ENCODE results near the gene OR13F1.
"Not testable (repeated sequence)": the region's sequence is repeated elsewhere in the genome, so short reads cannot be mapped to it uniquely, and the experiment has no call there.

OR13F1 gene, protein sequence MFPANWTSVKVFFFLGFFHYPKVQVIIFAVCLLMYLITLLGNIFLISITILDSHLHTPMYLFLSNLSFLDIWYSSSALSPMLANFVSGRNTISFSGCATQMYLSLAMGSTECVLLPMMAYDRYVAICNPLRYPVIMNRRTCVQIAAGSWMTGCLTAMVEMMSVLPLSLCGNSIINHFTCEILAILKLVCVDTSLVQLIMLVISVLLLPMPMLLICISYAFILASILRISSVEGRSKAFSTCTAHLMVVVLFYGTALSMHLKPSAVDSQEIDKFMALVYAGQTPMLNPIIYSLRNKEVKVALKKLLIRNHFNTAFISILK

DNA sequence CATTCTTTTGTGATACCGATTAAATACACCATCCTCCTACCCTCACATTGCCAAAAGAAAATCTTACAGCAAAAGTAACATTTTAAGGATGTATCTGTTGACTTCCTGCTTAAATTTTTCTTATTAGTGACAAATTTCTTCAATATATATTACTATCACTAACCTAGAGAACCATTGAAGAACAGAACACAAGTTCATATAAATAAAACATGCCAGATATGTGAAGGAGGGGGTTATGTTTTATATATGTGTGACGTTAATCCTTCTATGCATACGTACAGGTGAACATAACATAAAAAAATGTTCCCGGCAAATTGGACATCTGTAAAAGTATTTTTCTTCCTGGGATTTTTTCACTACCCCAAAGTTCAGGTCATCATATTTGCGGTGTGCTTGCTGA, at the start of gene OR13F1:
TSS of gene OR13F1 (plus strand) at position 301 of the 400 bp plus-strand sequence. CDS start at position 301, 0 bp downstream.
- no peak for DNase-seq (ENCODE audit: low spot score)

DNA sequence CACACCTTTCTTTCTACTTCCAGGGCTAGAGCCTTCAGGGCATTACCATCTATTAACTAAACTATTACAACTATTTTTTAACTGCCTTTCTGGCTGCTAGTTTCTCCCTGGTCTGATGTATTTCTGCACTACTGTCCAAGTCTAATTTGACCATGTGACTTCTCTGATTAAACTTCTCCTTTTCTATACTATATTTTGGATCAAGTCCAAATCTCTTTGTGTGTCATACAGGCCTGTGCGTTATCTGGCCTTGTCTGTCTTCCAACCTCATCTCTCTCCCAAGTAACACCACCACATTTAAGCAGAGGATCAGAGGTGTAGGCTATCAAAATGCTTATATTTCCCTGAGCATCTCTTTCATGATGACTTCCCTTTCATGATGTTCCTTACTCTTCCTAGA, 47.2 kb upstream of the OR13F1 start:
- no peak for DNase-seq (ENCODE audit: low spot score)

DNA sequence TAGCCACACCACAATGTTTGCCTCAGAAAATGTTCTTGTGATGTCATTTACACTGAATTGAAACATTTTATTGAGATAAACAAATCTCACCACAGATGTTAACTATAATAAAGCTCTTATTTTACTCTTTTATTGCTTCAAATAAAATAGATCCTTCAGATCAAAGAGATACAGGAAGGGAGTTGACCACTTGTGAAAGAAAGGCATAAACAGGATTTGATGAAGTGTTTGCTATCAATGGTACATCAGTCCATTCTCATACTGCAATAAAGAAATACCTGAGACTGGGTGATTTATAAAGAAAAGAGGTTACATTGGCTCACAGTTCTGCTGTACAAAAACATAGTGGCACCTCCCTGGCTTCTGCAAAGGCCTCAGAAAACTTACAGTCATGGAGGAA, 40.2 kb upstream of the OR13F1 start:
- no peak for DNase-seq (ENCODE audit: low spot score)

DNA sequence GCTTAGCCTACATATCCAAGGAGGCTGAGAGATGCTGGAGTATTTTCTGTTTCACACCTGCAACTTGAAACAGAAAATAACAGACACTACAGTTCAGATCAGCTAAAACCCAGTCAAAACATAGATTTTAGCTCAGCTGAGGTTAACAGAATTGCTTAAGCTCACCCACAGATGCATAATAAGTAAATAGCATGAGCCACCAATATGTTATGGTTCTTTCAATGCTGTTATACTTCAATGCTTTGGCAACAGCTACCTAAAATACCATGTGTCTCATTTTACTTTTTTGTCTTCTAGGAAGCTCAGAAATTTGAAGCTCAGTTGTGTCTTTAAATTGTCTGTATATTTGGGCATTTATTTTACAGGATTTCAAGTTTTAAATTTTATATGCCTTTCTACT, 35.8 kb upstream of the OR13F1 start:
- DNase-seq (ENCODE audit: low spot score) = no peak

DNA sequence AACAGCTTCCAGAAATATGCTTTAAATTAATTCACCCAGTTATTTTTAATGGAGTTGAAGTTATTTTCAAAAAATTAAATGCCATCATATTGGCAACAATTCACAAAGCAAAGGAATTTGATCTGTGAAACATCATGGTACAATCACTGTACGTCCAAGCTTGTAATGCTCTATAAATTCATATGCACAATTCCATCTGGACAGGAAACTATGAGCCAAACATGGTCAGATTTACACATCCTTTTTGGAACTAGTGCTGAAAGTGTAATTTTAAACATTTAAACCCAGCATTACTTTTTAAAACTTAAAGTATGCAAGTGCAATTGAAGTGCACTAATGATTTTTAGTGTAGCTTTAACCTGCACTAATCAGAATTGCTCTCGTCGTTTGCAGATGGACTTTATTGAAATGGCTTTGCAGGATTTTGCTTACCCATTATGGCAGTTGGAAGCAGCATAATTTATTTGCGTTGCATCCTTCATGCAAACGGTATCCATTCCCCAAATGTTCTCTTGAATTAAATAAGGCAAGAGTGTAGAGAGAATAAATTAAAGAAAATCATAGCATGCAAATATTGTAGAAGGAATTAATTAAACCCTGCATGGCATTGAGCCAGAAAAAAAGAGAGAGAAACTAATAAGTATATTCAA, 21.0 kb upstream of the OR13F1 start:
- DNase-seq (ENCODE audit: low spot score) = no peak

DNA sequence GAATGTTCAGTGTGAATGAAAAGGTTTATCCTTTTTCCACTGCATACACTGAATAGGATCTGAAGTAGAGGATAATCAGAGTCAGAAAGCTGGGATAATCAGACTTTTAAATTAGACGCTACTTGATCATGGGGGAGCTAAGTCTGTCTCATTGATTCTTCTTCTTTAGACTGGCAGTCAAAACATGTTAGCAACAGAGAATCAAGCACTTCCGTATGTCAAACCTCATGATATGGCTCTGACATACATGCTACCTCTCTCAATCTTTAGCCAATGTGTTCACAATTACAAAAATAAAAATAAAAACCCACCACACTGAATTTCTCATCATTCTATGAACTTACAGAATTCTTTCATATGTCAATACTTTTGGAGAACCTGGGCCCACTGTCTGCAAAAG, 19.0 kb upstream of the OR13F1 start:
- DNase-seq (ENCODE audit: low spot score) = no peak

DNA sequence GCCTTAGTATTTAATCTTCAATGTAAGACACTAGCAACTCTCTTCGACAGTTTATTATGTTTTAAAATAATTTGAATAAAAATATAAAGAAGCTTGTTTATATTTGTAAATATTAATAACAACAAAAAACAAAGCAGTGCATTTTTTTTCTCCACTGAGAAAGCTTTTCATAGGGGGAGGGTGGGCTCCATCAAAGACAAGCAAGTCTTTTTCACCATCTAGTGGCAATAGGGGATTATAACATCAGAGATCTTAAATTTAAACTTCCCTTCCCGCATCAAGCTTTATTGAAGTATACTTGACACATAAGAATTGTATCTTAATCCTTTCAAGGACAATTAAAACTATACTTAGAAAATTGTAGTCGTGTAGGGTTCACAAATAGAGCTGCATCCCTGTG, 9.3 kb upstream of the OR13F1 start:
- DNase-seq (ENCODE audit: low spot score) = no peak

DNA sequence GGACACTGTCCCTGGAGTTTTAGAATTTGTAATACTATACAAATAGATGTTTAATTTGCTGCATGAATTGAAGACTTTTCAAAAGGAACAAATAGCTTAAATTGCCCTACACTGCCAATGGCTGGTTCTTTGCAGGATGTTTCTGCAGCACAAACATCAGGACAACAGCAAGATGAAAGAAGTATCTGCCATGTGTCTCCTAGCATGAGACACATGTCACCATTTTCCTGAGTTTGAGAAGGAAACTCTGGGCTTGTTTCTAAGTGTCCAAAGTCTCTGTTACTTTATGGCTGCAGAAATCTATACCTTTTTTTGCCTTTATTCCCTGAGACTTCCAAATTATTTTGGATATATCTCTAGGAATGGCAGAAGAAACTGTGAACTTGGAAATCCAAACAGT, 623 bp upstream of the OR13F1 start:
- no peak for DNase-seq (ENCODE audit: low spot score)

DNA sequence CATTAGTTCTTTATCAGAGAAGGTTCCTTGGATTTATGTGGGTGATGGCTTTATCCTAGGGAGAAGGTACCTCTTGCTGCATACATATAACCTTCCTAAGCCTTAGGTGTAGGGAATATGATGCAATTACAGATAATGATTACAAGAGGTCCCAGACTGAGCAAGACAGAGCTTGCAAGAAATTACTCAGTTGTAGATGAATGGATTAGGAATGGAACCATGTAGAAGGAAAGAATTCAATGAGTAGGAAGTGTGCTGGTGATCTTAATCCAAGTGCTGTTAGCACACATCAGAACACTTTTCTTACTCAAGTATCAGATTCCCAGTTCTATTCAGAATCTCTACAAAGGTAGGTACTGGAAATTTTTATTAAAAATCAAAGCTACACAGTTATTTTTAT, 2.5 kb downstream of the OR13F1 start:
- no peak for DNase-seq (ENCODE audit: low spot score)

DNA sequence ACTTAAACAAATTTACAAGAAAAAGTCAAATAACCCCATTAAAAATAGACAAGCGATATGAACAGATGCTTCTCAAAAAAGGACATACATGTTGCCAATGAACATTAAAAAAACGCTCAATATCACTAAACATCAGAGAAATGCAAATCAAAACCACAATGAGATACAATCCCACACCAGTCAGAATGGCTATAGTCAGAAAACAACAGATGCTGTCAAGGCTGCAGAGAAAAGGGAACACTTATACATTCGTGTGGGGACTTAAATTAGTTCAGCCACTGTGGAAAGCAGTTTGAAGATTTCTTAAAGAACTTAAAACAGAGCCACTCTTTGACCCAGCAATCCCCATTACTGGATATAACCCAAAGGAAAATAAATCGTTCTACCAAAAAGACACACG, 10.8 kb downstream of the OR13F1 start:
- no peak for DNase-seq (ENCODE audit: low spot score)

DNA sequence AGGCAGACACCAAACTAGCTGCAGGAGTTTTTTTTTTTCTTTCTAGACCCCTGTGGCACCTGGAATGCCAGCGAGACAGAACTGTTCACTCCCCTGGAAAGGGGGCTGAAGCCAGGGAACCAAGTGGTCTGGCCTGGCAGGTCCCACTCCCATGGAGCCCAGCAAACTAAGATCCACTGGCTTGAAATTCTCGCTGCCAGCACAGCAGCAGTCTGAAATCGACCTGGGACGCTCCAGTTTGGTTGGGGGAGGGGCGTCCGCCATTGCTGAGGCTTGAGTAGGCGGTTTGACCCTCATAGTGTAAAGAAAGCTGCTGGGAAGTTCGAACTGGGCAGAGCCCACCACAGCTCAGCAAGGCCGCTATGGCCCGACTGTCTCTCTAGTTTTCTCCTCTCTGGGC, 16.2 kb downstream of the OR13F1 start:
- not testable (repeated sequence) for DNase-seq (ENCODE audit: low spot score)

DNA sequence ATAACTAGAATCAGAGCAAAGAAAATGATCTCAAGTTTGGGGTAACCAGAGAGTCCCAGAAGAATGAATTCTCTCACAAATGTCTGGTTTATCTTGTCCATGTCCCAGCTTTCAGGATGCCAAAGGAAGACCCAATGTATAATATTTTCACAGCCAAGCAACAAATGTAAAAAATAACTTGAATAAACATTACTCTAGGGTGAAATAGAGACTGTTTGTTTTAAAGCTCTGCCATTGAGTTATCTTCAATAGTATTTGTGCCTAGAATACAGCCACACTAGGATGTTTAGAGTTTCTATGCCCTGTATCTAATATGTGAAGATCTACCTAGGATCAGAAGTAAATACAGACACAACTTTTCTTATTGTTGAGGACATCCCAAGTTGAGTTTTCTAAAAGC, 23.0 kb downstream of the OR13F1 start, which contains the start of gene OR13C4:
TSS of gene OR13C4 (minus strand) at position 101 of the 400 bp plus-strand sequence. CDS start at position 101, 0 bp downstream.
- no peak for DNase-seq (ENCODE audit: low spot score)

DNA sequence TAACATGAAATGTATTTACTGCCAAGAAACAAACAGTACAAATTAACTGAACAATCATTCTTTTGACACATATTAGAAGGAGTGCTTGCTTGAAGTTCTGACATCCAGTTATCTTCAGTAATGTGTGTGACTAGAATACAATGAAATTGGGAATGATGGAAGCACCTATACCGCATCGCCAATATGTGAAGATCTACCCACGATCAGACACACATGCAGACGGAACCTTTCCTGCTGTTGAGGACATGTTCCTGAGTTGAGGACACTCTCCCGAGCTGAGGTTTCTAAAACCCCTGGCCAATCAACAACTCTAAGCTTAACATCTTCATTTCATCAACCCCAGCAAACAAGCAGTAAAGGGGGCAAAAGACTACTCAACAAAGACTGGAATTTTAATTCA, 32.7 kb downstream of the OR13F1 start, which contains the start of gene OR13C3:
TSS of gene OR13C3 (minus strand) at position 101 of the 400 bp plus-strand sequence. CDS start 133 bp downstream, outside the sequence.
- no peak for DNase-seq (ENCODE audit: low spot score)

DNA sequence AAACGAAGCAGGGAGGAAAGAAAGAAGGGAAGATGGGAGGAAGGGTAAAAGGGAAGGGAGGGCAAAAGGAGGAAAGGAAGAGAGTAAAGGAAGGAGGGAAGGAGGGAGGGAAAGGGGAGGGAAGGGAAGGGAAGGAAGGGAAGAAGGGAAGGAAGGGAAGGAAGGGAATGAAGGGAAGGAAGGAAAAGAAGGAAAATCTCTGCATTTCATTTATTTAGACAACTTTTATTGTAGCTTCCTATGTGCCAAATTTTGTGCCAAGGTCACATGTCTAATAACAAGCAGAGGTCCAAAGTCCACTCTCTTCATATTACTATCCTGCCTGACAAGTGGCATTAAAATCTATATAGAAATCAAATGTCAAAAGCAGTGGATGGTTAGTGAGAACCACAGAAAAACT, 35.2 kb downstream of the OR13F1 start:
- DNase-seq (ENCODE audit: low spot score) = no peak

DNA sequence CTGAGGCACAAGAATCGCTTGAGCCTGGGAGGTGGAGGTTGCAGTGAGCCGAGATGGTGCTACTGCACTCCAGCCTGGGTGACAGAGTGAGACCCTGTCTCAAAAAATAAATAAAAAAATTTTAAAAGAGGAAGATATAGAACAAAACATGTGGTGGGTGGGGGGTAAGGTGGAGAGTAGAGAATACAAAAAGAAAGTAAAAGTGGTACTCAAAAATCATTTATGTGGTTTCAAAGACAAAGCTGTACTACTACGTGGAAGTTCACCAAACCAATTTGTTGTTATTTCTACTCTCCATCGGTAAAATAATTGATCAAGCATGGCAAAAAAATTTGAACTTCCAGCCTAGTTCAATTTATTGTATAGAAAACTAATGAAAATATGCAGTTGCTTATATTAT, 40.6 kb downstream of the OR13F1 start:
- no peak for DNase-seq (ENCODE audit: low spot score)

DNA sequence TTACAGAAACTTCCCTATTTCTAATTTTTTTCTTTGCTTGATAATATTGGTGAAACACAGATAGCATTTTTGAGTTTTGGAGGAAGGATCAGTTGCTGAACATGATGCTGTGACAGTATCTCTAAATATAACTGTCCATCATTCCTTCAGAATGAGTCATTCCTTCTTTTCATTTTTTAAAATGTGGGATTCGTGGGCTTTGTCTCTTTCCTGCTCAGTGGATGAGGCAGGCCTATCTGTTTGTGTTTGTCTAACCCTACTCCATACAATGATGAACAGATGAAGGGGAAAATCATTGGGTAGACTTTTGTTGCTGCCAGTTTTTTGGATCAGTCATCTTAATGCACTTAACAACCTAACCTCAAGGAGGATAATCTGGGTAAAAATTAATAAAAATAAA, 49.2 kb downstream of the OR13F1 start:
- no peak for DNase-seq (ENCODE audit: low spot score)

All from LoVo (cell line).